IMR-90 (cell line): ENCODE measurements around the gene NUTM2A. TPM values are rescaled to one million over a fixed set of nuclear protein-coding genes. Genes with fewer than 3 reads are reported as not detected.
"Not testable (repeated sequence)": the region's sequence is repeated elsewhere in the genome, so short reads cannot be mapped to it uniquely, and the experiment has no call there.

Experiments
- ATAC-seq: fragments of 200-7000 bp; cut with Tn5 transposase; 2 replicates; pipeline ENCODE4 v1.9.1; 2020; ENCODE audit warnings: low read depth, mild to moderate bottlenecking, moderate library complexity
- BruUV-seq: library from RNA; stranded (reverse); fragments of 400-500 nt; replicated peaks from 2 replicates; lab custom pipeline; 2021; lab: Mats Ljungman, UMichigan
- CTCF ChIA-PET: fragments of 300-600 bp; formaldehyde crosslinking; extraction: SDS; loops from one replicate; lab custom pipeline; 2021; ENCODE audit warnings: antibody characterized with exemption; lab: Yijun Ruan, JAX
- POLR2A ChIA-PET: fragments of 300-600 bp; sonication (Branson Sonifier 250); formaldehyde crosslinking; loops from one replicate; lab custom pipeline; 2022; ENCODE audit warnings: antibody characterized with exemption; ENCODE audit not compliant: unreplicated experiment; lab: Charles Lee
- DNase-seq: peaks from one replicate; pipeline ENCODE4 v3.0.0; 2013
- H2AFZ ChIP-seq: replicated peaks from 2 replicates; pipeline ENCODE3; 2013; ENCODE audit warnings: low read length, mild to moderate bottlenecking; ENCODE audit not compliant: poor library complexity
- H2AK5ac ChIP-seq: 2 replicates; pipeline ENCODE4 v1.6.1; 2013; ENCODE audit warnings: low read depth, low read length, inconsistent platforms
- H2AK9ac ChIP-seq: replicated peaks from 2 replicates; pipeline ENCODE3; 2013; ENCODE audit warnings: mild to moderate bottlenecking, low read depth, low read length, moderate library complexity; ENCODE audit not compliant: poor library complexity
- H2BK120ac ChIP-seq: 2 replicates; pipeline ENCODE4 v1.6.1; 2013; ENCODE audit warnings: low read depth, low read length, inconsistent platforms
- H2BK15ac ChIP-seq: 3 replicates; pipeline ENCODE4 v1.6.1; 2013; ENCODE audit warnings: low read depth, low read length, inconsistent platforms
- H2BK20ac ChIP-seq: 2 replicates; pipeline ENCODE4 v1.6.1; 2013; ENCODE audit warnings: low read depth, mild to moderate bottlenecking, inconsistent platforms, low read length, moderate library complexity
- H2BK5ac ChIP-seq: 2 replicates; pipeline ENCODE4 v1.6.1; 2013; ENCODE audit warnings: mild to moderate bottlenecking, low read depth, low read length, inconsistent platforms; ENCODE audit not compliant: poor library complexity, severe bottlenecking
- H3K14ac ChIP-seq: replicated peaks from 2 replicates; pipeline ENCODE4 v1.6.1; 2013; ENCODE audit warnings: low read depth, low read length, inconsistent platforms
- H3K18ac ChIP-seq: 2 replicates; pipeline ENCODE4 v1.6.1; 2013; ENCODE audit warnings: low read depth, low read length, control low read depth
- H3K23ac ChIP-seq: 2 replicates; pipeline ENCODE4 v1.6.1; 2013; ENCODE audit warnings: low read depth, low read length, inconsistent platforms
- H3K27ac ChIP-seq: 2 replicates; pipeline ENCODE4 v1.5.1; 2013; ENCODE audit warnings: mild to moderate bottlenecking, control low read depth, low read length; ENCODE audit not compliant: insufficient read depth
- H3K27me3 ChIP-seq: 2 replicates; pipeline ENCODE4 v1.6.1; 2013; ENCODE audit warnings: low read length; ENCODE audit not compliant: control insufficient read depth, insufficient read depth
- H3K36me3 ChIP-seq: 2 replicates; pipeline ENCODE4 v1.6.1; 2013; ENCODE audit warnings: low read length, mixed read lengths; ENCODE audit not compliant: control insufficient read depth, insufficient read depth
- H3K4ac ChIP-seq: 2 replicates; pipeline ENCODE4 v1.6.1; 2013; ENCODE audit warnings: low read depth, low read length, inconsistent platforms
- H3K4me1 ChIP-seq: 2 replicates; pipeline ENCODE4 v1.6.1; 2013; ENCODE audit warnings: low read length, mixed read lengths; ENCODE audit not compliant: control insufficient read depth, insufficient read depth
- H3K4me2 ChIP-seq: 2 replicates; pipeline ENCODE4 v1.6.1; 2013; ENCODE audit warnings: low read depth, mild to moderate bottlenecking, control low read depth, low read length, moderate library complexity
- H3K4me3 ChIP-seq: 2 replicates; pipeline ENCODE4 v1.5.1; 2013; ENCODE audit warnings: low read depth, mild to moderate bottlenecking, control low read depth, low read length, moderate library complexity; ENCODE audit not compliant: insufficient read depth
- H3K56ac ChIP-seq: 2 replicates; pipeline ENCODE4 v1.6.1; 2013; ENCODE audit warnings: low read length, inconsistent platforms; ENCODE audit not compliant: insufficient read depth; ENCODE audit errors: extremely low read depth
- H3K79me1 ChIP-seq, 2 experiments: 2 replicates each; pipeline ENCODE4 v1.6.1; 2013; ENCODE audit warnings: low read length in 2 of 2, inconsistent platforms in 1 of 2, low read depth in 1 of 2
- H3K9ac ChIP-seq: 2 replicates; pipeline ENCODE4 v1.6.1; 2013; ENCODE audit warnings: low read depth, low read length, control low read depth
- H3K9me1 ChIP-seq: 2 replicates; pipeline ENCODE4 v1.6.1; 2013; ENCODE audit warnings: low read length, inconsistent platforms; ENCODE audit not compliant: insufficient read depth
- H3K9me3 ChIP-seq: 2 replicates; pipeline ENCODE4 v1.6.1; 2013; ENCODE audit warnings: low read length; ENCODE audit not compliant: control insufficient read depth, insufficient read depth
- H4K20me1 ChIP-seq: 2 replicates; pipeline ENCODE4 v1.6.1; 2013; ENCODE audit warnings: low read length, inconsistent platforms; ENCODE audit not compliant: insufficient read depth
- H4K5ac ChIP-seq: 2 replicates; pipeline ENCODE4 v1.6.1; 2013; ENCODE audit warnings: mild to moderate bottlenecking, low read depth, low read length, control low read depth
- H4K8ac ChIP-seq, 2 experiments: 2 replicates each; pipeline ENCODE4 v1.6.1; 2013; ENCODE audit warnings: low read depth in 2 of 2, low read length in 2 of 2, control low read depth in 1 of 2, inconsistent platforms in 1 of 2
- H4K91ac ChIP-seq: 2 replicates; pipeline ENCODE4 v1.6.1; 2013; ENCODE audit warnings: low read depth, low read length, inconsistent platforms; ENCODE audit not compliant: insufficient read depth
- WGBS, 2 experiments: methylation state at CpG; one replicate each; pipeline versions ENCODE4 v1.1.5 to v1.1.7; 2013; ENCODE audit warnings: missing lambda C conversion rate in 2 of 2; ENCODE audit not compliant: insufficient read length in 1 of 2; ENCODE audit errors: extremely low coverage in 2 of 2; 5-methylcytosine and 5-hydroxymethylcytosine counted together
- dilution Hi-C: fragments of 300-500 bp; cut with HindIII; formaldehyde crosslinking; loops from one replicate; pipeline ENCODE4 v1.14.3; 2018; ENCODE audit warnings: low sequenced_read_pairs; ENCODE audit not compliant: unreplicated experiment
- in situ Hi-C: fragments of 300-500 bp; cut with MboI; formaldehyde crosslinking; loops from 3 replicates; pipeline ENCODE4 v1.14.3; 2019; ENCODE audit warnings: low sequenced_read_pairs, inconsistent platforms, mixed read lengths
- intact Hi-C: fragments of 100-400 bp; cut with micrococcal nuclease; formaldehyde crosslinking; loops from 2 replicates; pipeline ENCODE4 v1.10.0; 2022
- polyA plus RNA-seq, 3 experiments: library from polyadenylated mRNA; depleted of rRNA; stranded (reverse); fragments of >200 nt; gene quantifications; 2 replicates each; pipeline ENCODE4 v1.2.3, GENCODE V29; 2012; ENCODE audit warnings: low replicate concordance in 1 of 3
- total RNA-seq: library from RNA; depleted of rRNA; stranded (reverse); fragments of >200 nt; gene quantifications from 2 replicates; pipeline ENCODE4 v1.2.3, GENCODE V29; 2012

NUTM2A gene
- total and polyA plus RNA-seq, 2 of the 4 experiments (the other 2 are of a cell fraction), result 0.10 to 0.18 TPM

DNA sequence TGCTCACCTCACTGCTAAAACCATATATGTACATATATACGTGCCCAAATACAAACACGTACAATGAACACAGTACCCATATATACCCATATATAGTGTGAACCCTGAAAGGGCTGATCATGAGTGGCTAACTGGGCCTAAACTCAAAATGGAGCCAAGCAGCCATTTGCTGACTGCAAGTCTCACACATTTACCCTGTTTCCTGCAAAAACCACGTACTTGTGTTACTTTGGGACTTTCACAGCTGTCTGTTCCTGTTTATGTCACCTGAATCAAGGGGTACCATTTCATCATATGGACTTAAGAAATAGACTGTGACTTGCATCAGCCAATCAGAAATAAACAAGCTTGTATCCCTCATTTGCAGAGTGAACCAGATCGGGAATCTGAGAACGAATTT, 5.9 kb upstream of the NUTM2A start:
- H2AK5ac ChIP-seq, H2BK15ac ChIP-seq, H4K8ac ChIP-seq, H2AFZ ChIP-seq, H2BK120ac ChIP-seq, CTCF ChIA-PET, DNase-seq, H4K5ac ChIP-seq, BruUV-seq, H3K36me3 ChIP-seq, H3K9ac ChIP-seq, H2AK9ac ChIP-seq, H3K56ac ChIP-seq, H3K18ac ChIP-seq, H3K4me2 ChIP-seq, H2BK20ac ChIP-seq, H3K27me3 ChIP-seq, POLR2A ChIA-PET, H3K9me3 ChIP-seq, H3K4ac ChIP-seq, H3K4me3 ChIP-seq, H2BK5ac ChIP-seq, H3K9me1 ChIP-seq, H4K20me1 ChIP-seq, H3K27ac ChIP-seq, H3K23ac ChIP-seq, H3K14ac ChIP-seq, H3K79me1 ChIP-seq, dilution Hi-C loops, intact Hi-C loops, H4K91ac ChIP-seq, ATAC-seq, H3K4me1 ChIP-seq: not testable (repeated sequence)
- in situ Hi-C loops, result loop anchor here (25.0 kb wide), 1 partner anchor 293 kb away; the partner anchor contains the start of gene MINPP1
- WGBS, 2 experiments, result no CpG with 5 or more reads among the region's 5 CpGs

GRCh38 chr10:87222789-87223188, 2.5 kb upstream of the NUTM2A start:
- H3K9me1 ChIP-seq, H4K91ac ChIP-seq, H2BK20ac ChIP-seq, H4K20me1 ChIP-seq, H3K9me3 ChIP-seq, H3K4me2 ChIP-seq, H2AFZ ChIP-seq, H2BK120ac ChIP-seq, CTCF ChIA-PET, H3K36me3 ChIP-seq, H4K5ac ChIP-seq, POLR2A ChIA-PET, H3K9ac ChIP-seq, H2AK5ac ChIP-seq, H3K27me3 ChIP-seq, H3K27ac ChIP-seq, dilution Hi-C loops, H3K18ac ChIP-seq, H3K4me3 ChIP-seq, H3K56ac ChIP-seq, H4K8ac ChIP-seq, H3K23ac ChIP-seq, DNase-seq, H3K4ac ChIP-seq, intact Hi-C loops, ATAC-seq, H2BK5ac ChIP-seq, H2AK9ac ChIP-seq, BruUV-seq, H3K79me1 ChIP-seq, H3K4me1 ChIP-seq, H3K14ac ChIP-seq, H2BK15ac ChIP-seq: not testable (repeated sequence)
- in situ Hi-C loops, result loop anchor here (25.0 kb wide), 1 partner anchor 290 kb away; the partner anchor contains the start of gene MINPP1
- 83% methylated on average over 6 of the region's 30 CpGs; no CpG with 5 or more reads in 1 of the 2 experiments for WGBS, 2 experiments
